Measurements from ENCODE around the gene KRT31.
"Not testable (repeated sequence)": the region's sequence is repeated elsewhere in the genome, so short reads cannot be mapped to it uniquely, and the experiment has no call there.

Gene KRT31

GRCh38 chr17:41396996-41397660 is at the start of gene KRT31:
KRT31 (minus strand) TSS chr17:41397608; CDS start chr17:41397539, 69 bp downstream.
- DNase-seq = no peak

DNA sequence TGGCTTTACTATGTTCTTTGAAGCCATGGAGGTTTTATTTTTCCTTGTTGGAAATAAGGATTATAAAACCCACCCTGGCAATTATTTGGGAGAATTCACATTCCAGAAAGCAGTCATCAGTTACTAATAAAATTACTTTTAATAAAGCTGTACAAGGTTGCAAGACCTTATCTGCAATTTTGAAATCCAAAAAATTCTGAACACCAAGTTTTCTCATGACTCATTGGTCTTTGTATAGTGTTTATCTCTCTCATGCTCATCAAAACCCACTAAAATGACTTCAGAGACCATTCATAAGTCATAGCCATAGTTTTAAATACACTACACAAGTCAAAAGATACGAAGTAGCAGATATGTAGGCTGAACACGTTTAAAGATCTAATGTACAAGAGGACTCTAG is 49.4 kb upstream of the KRT31 start:
- no peak for DNase-seq

- no peak for DNase-seq
Observed at GRCh38 chr17:41444640-41445039, 47.2 kb upstream of the KRT31 start.

- DNase-seq = no peak
Observed at GRCh38 chr17:41444186-41444585, 46.8 kb upstream of the KRT31 start.

DNA sequence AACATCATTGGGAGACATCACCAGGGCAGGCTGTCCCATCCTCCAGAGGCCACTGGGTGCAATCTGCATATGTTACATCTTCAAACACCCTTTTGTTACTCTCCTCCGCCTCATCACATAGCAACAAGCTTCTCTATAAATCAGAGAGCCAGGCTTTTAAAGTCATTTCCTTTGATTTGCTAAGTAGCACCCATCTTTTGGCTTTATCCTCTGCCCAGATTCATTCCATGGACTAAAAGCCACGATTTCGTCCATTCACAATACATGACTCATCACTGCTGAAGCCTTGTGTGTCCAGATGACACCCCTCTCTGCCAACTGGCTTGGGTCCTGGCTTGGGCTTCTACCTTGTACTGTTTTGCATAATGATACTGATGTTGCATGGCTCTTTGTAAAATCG is 45.3 kb upstream of the KRT31 start:
- no peak for DNase-seq

DNA sequence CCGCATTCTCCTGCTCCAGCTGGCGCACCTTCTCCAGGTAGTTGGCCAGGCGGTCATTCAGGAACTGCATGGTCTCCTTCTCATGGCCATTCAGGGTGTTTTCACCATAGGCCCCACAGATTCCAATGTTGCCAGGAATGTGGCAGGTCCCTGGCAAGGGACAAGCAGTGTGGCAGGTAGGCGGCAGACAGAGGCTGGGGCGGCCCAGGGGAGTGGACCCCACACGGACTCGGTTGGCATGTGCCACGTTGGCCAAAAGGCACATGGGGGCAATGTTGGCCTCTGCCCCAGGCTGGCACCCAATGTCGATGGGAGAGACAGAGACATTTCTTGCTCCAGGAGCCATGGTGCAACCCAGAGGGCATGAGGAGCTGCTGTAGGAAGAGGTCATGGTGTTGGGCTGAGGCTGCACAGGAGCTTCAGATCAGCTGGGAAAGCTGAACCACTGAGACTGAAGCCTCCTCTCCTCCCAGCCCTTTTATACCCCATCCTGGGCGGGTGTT is 43.2 kb upstream of the KRT31 start, which contains the start of gene KRT38:
Gene KRT38, minus strand, starts transcription at position 453 of the 503 bp plus-strand sequence. Its CDS starts 62 bp downstream, at position 391.
- no peak for DNase-seq

GRCh38 chr17:41439375-41439774 is 42.0 kb upstream of the KRT31 start:
- DNase-seq = no peak

DNA sequence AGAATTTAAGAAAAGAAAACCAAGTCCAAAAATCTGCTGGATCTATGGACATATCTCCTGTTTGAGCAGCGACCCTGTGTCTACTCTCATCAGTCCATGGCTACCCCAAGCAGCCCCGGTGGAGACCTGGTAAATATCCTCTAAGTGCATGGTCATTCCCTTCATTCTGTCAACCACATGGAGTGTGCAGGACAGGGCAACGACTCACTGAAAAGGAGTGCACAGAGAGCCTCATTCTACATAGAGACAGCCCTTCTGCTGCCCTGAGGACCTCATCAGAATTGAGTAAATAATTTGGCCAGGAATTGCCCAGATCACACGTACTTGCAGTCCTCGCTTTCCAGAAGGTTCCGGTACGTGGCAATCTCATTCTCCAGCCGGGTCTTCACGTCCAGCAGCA is 40.4 kb upstream of the KRT31 start:
- no peak for DNase-seq

DNA sequence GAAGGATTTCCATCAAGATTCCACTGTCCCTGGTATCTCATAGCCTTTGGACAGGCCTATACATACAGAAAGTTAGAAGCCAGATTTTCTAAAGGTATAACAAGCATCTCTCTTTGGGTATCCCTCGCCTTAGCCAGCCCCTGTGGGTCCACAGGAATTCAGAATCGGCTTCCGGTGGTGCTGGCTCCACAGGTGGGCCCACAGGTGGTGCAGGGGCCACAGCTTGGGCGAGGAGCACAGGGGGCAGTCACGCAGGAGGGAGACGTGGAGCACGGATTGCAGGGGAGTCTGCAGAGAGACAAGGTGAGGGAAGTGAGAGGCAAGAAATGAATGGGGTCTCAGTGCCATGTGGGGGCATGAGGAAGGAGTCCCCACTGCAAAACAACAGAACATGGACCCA is 39.8 kb upstream of the KRT31 start:
- no peak for DNase-seq

DNA sequence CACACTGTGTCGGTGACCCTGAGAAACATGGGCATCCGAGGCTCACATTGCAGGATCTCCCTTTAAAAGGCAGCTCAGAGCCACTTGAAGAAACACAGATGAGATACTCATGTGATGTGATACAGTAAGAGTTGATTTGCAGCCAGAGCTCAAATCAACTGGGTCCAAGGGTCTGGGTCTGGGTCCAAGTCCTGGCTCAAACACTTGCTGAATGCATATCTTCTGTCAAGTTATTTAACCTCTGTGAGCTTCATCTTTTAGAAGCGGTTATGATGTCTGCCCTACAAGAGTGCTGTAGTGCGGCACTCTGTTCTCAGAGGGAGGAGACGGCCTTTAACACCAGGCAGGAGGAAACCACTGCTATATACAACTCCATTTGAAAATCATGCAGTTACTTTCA is 37.0 kb upstream of the KRT31 start:
- DNase-seq = no peak

GRCh38 chr17:41434005-41434404 is 36.6 kb upstream of the KRT31 start:
- no peak for DNase-seq

DNA sequence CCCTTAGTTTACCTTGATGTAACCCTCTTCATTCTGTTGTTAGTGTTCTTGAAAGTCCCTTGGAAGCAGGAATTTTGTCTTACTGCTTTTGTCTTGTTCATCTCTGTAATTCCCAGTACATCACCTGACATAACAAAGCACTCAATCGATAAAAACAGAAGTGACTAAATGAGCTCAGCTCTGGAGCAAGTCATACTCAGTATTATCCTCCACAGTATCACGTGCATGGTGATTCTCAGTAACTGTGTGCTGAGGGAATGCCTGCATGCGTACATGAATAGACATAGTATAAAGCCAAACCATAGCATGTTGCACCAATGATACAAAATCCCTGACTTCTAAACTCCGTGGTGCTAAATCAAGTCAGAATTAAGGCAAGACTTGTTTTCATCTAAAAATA is 36.2 kb upstream of the KRT31 start:
- no peak for DNase-seq

DNA sequence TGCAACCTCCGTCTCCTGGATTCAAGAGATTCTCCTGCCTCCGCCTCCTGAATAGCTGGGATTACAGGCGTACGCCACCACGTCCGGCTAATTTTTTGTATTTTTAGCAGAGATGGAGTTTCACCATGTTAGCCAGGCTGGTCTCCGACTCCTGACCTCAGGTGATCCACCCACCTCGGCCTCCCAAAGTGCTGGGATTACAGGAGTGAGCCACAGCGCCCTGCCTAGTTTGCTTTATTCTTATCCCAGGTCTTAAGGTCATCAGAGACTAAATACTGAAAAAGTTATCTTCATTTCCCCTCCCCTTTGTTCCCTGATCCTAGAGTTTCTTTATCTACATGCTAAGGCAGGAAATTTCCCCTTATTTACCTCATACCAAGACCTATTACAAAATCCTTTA is 33.0 kb upstream of the KRT31 start:
- DNase-seq = not testable (repeated sequence)

GRCh38 chr17:41429667-41430066 is 32.3 kb upstream of the KRT31 start:
- DNase-seq = no peak

DNA sequence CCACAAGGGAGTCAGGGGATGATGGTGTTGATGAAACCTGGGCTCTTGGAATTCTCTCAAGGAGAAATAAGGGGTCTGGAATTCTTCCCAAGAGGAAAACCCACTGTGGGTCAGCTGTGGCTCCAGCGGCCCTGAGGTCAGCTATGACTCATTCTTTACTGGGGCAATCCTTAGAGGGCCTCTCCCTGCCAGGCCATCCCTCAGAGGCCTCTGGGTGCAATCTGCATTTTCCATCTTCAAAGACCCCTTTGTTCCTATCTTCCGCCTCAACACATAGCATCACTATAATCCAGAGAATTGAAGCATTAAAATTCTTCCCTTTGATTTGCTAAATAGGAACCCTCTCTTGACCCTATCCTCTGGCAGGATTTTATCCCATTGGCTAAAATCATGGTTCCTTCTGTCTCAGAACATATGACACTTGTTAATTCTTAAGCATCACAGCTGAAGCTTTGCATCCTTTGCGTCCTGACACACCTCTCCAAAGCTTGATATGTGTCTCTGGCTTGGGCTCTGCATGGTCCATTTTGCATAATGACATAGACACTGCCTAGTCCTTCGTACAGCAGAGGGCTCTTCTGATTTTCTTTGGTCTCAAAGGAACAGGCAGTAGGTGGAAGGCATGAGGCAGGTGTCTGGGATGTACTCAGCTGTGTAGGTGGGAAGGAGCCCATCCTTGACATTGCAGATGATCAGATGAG is 31.3 kb upstream of the KRT31 start:
- no peak for DNase-seq

- DNase-seq = no peak
Observed at GRCh38 chr17:41424111-41424635, 26.8 kb upstream of the KRT31 start, which contains the start of gene KRT37. KRT37 (minus strand) TSS chr17:41424585; CDS start chr17:41424523, 62 bp downstream.

DNA sequence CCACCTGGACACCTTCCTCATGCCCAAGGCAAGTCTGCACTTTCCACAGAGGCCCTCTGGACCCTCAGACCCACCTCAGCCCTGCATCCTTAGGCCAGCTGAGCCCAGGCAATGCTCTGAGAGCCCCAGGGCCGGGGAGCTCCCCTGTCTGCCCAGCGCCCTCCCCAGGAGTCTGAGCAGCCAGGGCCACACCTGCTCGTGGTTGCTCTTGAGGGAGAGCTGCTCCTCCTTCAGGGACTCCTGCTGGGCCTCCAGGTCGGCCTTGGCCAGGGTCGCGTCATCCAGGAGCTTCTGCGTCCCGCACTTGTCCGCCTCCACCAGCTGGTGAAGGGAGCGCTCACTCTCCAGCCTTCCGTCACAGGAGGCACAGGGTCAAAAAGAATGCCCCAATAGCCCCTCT is 25.2 kb upstream of the KRT31 start:
- DNase-seq = not testable (repeated sequence)

- no peak for DNase-seq
Observed at GRCh38 chr17:41421617-41422016, 24.2 kb upstream of the KRT31 start.

DNA sequence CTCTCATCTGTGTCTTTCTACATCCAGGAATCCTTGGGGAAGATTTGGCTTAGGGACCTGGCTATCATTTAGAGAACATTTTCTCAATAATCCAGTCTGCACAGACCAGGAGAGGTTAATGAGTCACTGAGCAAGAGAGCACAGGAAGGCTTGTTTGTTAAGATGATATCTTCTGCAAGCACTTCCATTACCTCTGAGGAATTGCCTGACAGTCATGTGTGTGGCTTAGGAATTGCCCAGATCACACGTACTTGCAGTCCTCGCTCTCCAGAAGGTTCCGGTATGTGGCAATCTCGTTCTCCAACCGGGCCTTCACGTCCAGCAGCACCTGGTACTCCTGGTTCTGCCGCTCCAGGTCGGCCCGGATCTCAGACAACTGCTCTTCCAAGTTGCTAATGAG is 23.7 kb upstream of the KRT31 start:
- DNase-seq = no peak

DNA sequence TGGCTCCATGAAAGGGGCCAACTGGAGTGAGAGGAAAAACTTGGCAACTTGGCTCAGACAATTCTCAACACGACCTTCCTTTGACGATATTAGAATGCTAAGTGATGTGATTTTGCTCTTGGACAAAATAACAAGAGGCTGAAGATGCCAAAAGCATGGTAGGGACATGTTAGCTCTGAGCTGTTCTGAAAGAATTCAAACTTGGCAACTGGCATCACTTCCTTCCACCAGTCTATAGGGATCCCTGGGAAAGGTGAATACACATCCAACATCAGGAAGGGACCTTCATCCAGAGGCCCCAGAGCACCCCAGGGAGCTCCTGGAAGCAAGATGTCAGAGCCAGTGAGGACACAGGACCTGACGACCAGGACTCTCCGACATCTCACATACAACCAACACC is 22.7 kb upstream of the KRT31 start:
- DNase-seq = no peak

GRCh38 chr17:41419716-41420115 is 22.3 kb upstream of the KRT31 start:
- no peak for DNase-seq

DNA sequence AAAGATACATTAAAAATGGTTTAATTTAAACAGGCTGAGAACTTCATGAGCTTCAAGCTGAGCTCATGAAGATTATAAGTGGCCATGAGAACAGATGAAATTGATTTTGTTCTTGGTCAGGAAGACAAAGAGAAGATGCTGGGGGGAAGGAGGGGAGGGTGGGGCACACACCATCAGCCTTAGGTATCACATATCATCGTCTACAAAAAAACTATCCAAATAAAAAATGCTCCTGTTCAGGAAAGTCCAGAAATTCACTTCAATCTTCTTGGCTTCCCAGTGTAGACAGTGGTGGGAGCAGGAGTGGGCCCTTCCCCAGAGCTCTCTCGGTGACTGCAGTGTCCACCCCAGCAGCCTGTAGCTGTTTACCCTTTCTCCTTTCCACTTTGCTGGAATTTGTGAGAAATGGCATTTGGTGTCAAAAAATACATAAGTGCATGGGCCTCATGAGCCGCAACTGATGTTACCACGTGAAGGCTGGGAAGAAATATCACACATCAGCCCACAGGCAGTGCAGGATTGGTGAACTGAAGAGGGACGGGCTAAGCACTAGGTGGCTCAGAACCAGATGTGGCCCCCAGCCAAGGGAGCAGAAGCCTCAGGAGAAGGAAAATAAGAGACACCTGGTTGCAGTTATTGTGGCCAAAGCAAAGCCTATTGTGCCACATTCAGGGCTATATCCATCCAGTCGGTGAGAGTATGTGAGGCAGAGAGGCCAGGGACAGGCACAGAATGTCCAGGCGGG is 20.9 kb upstream of the KRT31 start:
- DNase-seq = no peak

GRCh38 chr17:41417576-41418015 is 20.2 kb upstream of the KRT31 start:
- no peak for DNase-seq

Data from stimulated activated CD4-positive, alpha-beta T cell treated with anti-CD3 and anti-CD28 coated beads, Interleukin-4, amount 100 ng/mL, for 4 hours (primary cell).